D721Med (cell line): ENCODE measurements around the gene S1PR2.
"Not testable (repeated sequence)": the region's sequence is repeated elsewhere in the genome, so short reads cannot be mapped to it uniquely, and the experiment has no call there.

ENCODE experiments used
- DNase-seq: peaks from one replicate; pipeline ENCODE4 v3.0.0; 2011; ENCODE audit warnings: low spot score; ENCODE audit not compliant: insufficient read length
- FAIRE-seq: peaks from 2 replicates; lab custom pipeline; 2011; peaks lifted over from hg19 to GRCh38; lab: Jason Lieb, UNC
- CTCF ChIP-seq: IDR thresholded peaks from 2 replicates; pipeline ENCODE4 v1.5.1; 2012; ENCODE audit warnings: mild to moderate bottlenecking, control low read depth; ENCODE audit not compliant: insufficient read depth; ENCODE audit errors: missing control alignments

S1PR2 gene

GRCh38 chr19:10184636-10185035 lies 46.5 kb downstream of the S1PR2 start:
- FAIRE-seq (no peak), DNase-seq (no peak)
- no peak for TF ChIP-seq CTCF

- no peak for DNase-seq
- FAIRE-seq: no peak
- TF ChIP-seq CTCF: no peak
Measured at GRCh38 chr19:10183926-10184325, 47.2 kb downstream of the S1PR2 start.

- DNase-seq (no peak), FAIRE-seq (no peak)
- TF ChIP-seq CTCF: no peak
Measured at GRCh38 chr19:10182847-10183246, 48.3 kb downstream of the S1PR2 start.

GRCh38 chr19:10182076-10182475 lies 49.1 kb downstream of the S1PR2 start:
- DNase-seq (no peak), FAIRE-seq (no peak)
- TF ChIP-seq CTCF: no peak

- DNase-seq: no peak
- no peak for FAIRE-seq
- no peak for TF ChIP-seq CTCF
Measured at GRCh38 chr19:10180459-10180858, 50.7 kb downstream of the S1PR2 start.

- DNase-seq, FAIRE-seq: not testable (repeated sequence)
Measured at GRCh38 chr19:10180024-10180423, 51.1 kb downstream of the S1PR2 start.

GRCh38 chr19:10173527-10173926 lies 57.6 kb downstream of the S1PR2 start:
- FAIRE-seq (no peak), DNase-seq (no peak)
- TF ChIP-seq CTCF: no peak
